Smooth muscle cell (in vitro differentiated cells): Measurements from ENCODE around the gene TATDN2. TPM values are rescaled to one million over a fixed set of nuclear protein-coding genes. Genes with fewer than 3 reads are reported as not detected.

ENCODE experiments used
- DNase-seq: peaks from one replicate; lab custom pipeline; 2025; ENCODE audit not compliant: unreplicated experiment; lab: John Stamatoyannopoulos, UW
- H2AFZ ChIP-seq: fragments of 200-600 bp; sonication (generic); 2 replicates; pipeline ENCODE4 v1.6.0; 2016; ENCODE audit warnings: antibody characterized with exemption, low read depth, mild to moderate bottlenecking
- H3F3A ChIP-seq: fragments of 200-600 bp; sonication (generic); 2 replicates; pipeline ENCODE4 v1.6.0; 2017; ENCODE audit warnings: antibody characterized with exemption, low read depth
- H3K27ac ChIP-seq: fragments of 200-600 bp; sonication (generic); 2 replicates; pipeline ENCODE4 v1.5.1; 2016; ENCODE audit warnings: low read depth, mild to moderate bottlenecking
- H3K27me3 ChIP-seq: fragments of 200-600 bp; sonication (generic); 2 replicates; pipeline ENCODE4 v1.6.1; 2016; ENCODE audit warnings: low read depth, mild to moderate bottlenecking
- H3K36me3 ChIP-seq: fragments of 200-600 bp; sonication (generic); 2 replicates; pipeline ENCODE4 v1.5.1; 2016; ENCODE audit warnings: low read depth
- H3K4me1 ChIP-seq: fragments of 200-600 bp; sonication (generic); 2 replicates; pipeline ENCODE4 v1.5.1; 2016; ENCODE audit warnings: low read depth
- H3K4me2 ChIP-seq: fragments of 200-600 bp; sonication (generic); 2 replicates; pipeline ENCODE4 v1.6.0; 2016; ENCODE audit warnings: mild to moderate bottlenecking
- H3K4me3 ChIP-seq: fragments of 200-600 bp; sonication (generic); 2 replicates; pipeline ENCODE4 v1.5.1; 2016; ENCODE audit warnings: mild to moderate bottlenecking
- H3K79me2 ChIP-seq: fragments of 200-600 bp; sonication (generic); 2 replicates; pipeline ENCODE4 v1.6.0; 2016; ENCODE audit warnings: low read depth, mild to moderate bottlenecking
- H3K9ac ChIP-seq: fragments of 200-600 bp; sonication (generic); 2 replicates; pipeline ENCODE4 v1.6.0; 2016; ENCODE audit warnings: low read depth
- H3K9me3 ChIP-seq: fragments of 200-600 bp; sonication (generic); replicated peaks from 2 replicates; pipeline ENCODE4 v1.5.1; 2016; ENCODE audit warnings: low read depth
- H4K20me1 ChIP-seq: fragments of 200-600 bp; sonication (generic); 2 replicates; pipeline ENCODE4 v1.6.0; 2016; ENCODE audit warnings: low read depth
- WGBS: methylation state at CpG from one replicate; pipeline ENCODE4 v1.1.7; 2016; ENCODE audit warnings: low lambda C conversion rate; 5-methylcytosine and 5-hydroxymethylcytosine counted together
- polyA plus RNA-seq: library from polyadenylated mRNA; unstranded; fragments of >200 nt; fragmentation: Nextera tagmentation; extraction: Ambion mirVana; gene quantifications from 2 replicates; pipeline ENCODE4 v1.2.1, GENCODE V29; 2016
- total RNA-seq: library from RNA; depleted of rRNA; stranded (reverse); fragments of >200 nt; gene quantifications from 2 replicates; pipeline ENCODE4 v1.2.3, GENCODE V29; 2014
- TF ChIP-seq, protein P1 (sequence below): fragments of 200-600 bp; sonication (generic); IDR thresholded peaks from 2 replicates; pipeline ENCODE4 v1.5.1; 2017; ENCODE audit warnings: borderline replicate concordance, mild to moderate bottlenecking, antibody characterized with exemption; ENCODE audit not compliant: insufficient read depth, poor library complexity, severe bottlenecking

TATDN2 gene
- total and polyA plus RNA-seq, 2 experiments from 2014 or later: 3.3 to 23.6 TPM

GRCh38 chr3:10309736-10310135 lies 61.5 kb downstream of the TATDN2 start:
- Histone ChIP-seq H3K36me3 (peaks cover 21% of the 10 kb centered on the region), H3K9me3 (no peaks in the 10 kb centered on the region), H3F3A (peaks cover 22% of the 10 kb centered on the region), H3K27ac (peak overlapping the region; percentile 11), H3K27me3 (no peaks in the 10 kb centered on the region), H4K20me1 (peaks cover 90% of the 10 kb centered on the region), H3K4me1 (no peaks in the 10 kb centered on the region), H3K79me2 (peaks cover 20% of the 10 kb centered on the region), H3K9ac (no peak overlapping the region), H3K4me3 (no peak overlapping the region), H3K4me2 (no peak overlapping the region), H2AFZ (no peak overlapping the region)
- WGBS: 73% methylated on average over 4 of the region's 4 CpGs
- DNase-seq: no peak
- TF ChIP-seq, protein P1, sequence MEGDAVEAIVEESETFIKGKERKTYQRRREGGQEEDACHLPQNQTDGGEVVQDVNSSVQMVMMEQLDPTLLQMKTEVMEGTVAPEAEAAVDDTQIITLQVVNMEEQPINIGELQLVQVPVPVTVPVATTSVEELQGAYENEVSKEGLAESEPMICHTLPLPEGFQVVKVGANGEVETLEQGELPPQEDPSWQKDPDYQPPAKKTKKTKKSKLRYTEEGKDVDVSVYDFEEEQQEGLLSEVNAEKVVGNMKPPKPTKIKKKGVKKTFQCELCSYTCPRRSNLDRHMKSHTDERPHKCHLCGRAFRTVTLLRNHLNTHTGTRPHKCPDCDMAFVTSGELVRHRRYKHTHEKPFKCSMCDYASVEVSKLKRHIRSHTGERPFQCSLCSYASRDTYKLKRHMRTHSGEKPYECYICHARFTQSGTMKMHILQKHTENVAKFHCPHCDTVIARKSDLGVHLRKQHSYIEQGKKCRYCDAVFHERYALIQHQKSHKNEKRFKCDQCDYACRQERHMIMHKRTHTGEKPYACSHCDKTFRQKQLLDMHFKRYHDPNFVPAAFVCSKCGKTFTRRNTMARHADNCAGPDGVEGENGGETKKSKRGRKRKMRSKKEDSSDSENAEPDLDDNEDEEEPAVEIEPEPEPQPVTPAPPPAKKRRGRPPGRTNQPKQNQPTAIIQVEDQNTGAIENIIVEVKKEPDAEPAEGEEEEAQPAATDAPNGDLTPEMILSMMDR: no peak

- Histone ChIP-seq H3K27ac (no peak overlapping the region), H4K20me1 (peaks cover 91% of the 10 kb centered on the region)
Measured at GRCh38 chr3:10310578-10310977, 62.3 kb downstream of the TATDN2 start.

GRCh38 chr3:10311710-10312109 lies 63.5 kb downstream of the TATDN2 start:
- H3K4me3 ChIP-seq: no peak overlapping the region
- no peaks in the 10 kb centered on the region for H3K4me1 ChIP-seq
- no peak overlapping the region for H3K27ac ChIP-seq
- peaks cover 33% of the 10 kb centered on the region for H3K79me2 ChIP-seq
- H3K4me2 ChIP-seq: no peak overlapping the region
- peaks cover 17% of the 10 kb centered on the region for H3K36me3 ChIP-seq
- 84% methylated on average over 13 of the region's 13 CpGs for whole genome bisulfite sequencing
- peaks cover 93% of the 10 kb centered on the region for H4K20me1 ChIP-seq
- DNase-seq: no peak
- H3F3A ChIP-seq: peaks cover 17% of the 10 kb centered on the region
- H3K27me3 ChIP-seq: no peaks in the 10 kb centered on the region
- TF ChIP-seq, protein P1: no peak
- H3K9me3 ChIP-seq: no peaks in the 10 kb centered on the region
- no peak overlapping the region for H3K9ac ChIP-seq
- H2AFZ ChIP-seq: no peak overlapping the region

More at GRCh38 chr3:10310578-10310977, 62.3 kb downstream of the TATDN2 start:
- Histone ChIP-seq H3K4me3 (no peak overlapping the region), H3K9me3 (no peaks in the 10 kb centered on the region), H3K36me3 (peaks cover 18% of the 10 kb centered on the region), H3K9ac (no peak overlapping the region), H3K79me2 (peaks cover 24% of the 10 kb centered on the region), H3K27me3 (no peaks in the 10 kb centered on the region), H3K4me2 (no peak overlapping the region), H3K4me1 (no peaks in the 10 kb centered on the region), H3F3A (peaks cover 18% of the 10 kb centered on the region), H2AFZ (no peak overlapping the region)
- 87% methylated on average over 2 of the region's 2 CpGs for WGBS
- no peak for DNase-seq
- TF ChIP-seq, protein P1: no peak

DNA sequence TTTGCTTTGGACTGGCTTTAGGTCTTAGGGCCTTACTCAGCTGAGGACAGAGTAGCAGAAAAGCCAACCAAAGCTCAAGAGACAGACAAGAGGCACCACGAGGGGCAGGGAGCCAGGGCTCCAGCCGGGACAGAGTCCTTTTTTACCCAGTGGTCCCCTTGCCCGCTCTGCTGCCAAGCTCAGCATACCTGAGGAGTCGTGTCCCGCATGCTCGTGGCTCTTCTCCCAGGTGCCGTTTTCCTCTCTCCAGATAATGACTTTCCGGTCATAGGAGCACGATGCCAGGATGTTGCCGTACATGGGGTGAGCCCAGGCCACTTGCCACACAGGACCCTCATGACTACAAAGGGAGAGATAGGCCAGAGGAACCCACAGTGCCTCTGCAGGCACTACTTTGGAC lies 64.1 kb downstream of the TATDN2 start:
- WGBS: 97% methylated on average over 10 of the region's 10 CpGs
- peaks cover 17% of the 10 kb centered on the region for H3K36me3 ChIP-seq
- H3F3A ChIP-seq: peaks cover 15% of the 10 kb centered on the region
- H2AFZ ChIP-seq: no peak overlapping the region
- no peak overlapping the region for H3K4me3 ChIP-seq
- H3K27ac ChIP-seq: no peak overlapping the region
- peaks cover 37% of the 10 kb centered on the region for H3K79me2 ChIP-seq
- no peak for DNase-seq
- no peaks in the 10 kb centered on the region for H3K9me3 ChIP-seq
- no peak overlapping the region for H3K4me2 ChIP-seq
- H3K4me1 ChIP-seq: no peaks in the 10 kb centered on the region
- H3K9ac ChIP-seq: no peak overlapping the region
- peaks cover 97% of the 10 kb centered on the region for H4K20me1 ChIP-seq
- TF ChIP-seq, protein P1: no peak
- H3K27me3 ChIP-seq: no peaks in the 10 kb centered on the region
